Measurements from ENCODE around the gene C1GALT1C1L.

The C1GALT1C1L gene

DNA sequence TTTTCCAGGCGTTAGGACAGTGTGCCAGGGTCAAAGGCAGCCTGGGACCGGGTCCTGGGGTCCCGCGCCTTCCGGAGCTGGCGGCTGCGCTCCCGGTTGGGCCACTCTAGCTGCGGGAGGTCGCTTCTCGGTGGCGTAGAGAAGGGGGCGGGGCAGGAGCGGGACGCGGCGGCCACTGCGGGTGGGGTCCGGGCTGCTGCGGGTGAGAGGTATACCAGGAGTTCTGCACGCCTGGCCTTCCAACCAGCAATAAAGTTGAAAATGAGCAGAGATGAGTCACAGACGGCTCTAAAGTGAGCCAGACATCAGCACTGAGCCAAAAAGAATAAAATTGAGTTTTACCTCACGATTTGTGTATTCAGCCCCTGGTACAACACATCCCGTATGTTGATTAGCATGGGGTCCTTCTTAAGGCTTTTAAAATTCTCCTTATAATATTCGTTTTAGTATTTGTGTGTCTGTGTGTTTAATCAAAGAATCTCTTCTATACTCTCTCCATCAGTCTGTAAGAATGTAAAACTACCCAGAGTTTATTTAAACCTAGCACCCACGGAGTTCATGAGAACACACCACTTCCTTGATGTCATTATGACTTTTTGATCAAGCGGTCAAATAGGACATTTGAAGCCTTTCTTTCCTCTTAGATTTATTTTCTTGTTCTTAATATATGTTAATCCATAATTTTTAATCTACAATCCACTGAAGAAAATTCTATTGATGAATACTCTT, at the start of gene C1GALT1C1L:
C1GALT1C1L (minus strand) TSS at position 108 of the 729 bp plus-strand sequence; CDS start at position 1, 107 bp downstream.
- H3K36me3 ChIP-seq (ENCODE audit: control insufficient read depth, insufficient read depth, low read length) = no peaks in the 10 kb centered on the region
- H3K9me3 ChIP-seq (ENCODE audit: control insufficient read depth, insufficient read depth, low read depth, low read length) = peaks cover 6% of the 10 kb centered on the region; the same call in 1 of the 2 replicates
- no peaks in the 10 kb centered on the region for H3K4me1 ChIP-seq (ENCODE audit: control insufficient read depth, insufficient read depth, low read length)
- H3K9ac ChIP-seq (ENCODE audit: low read length) = no peak within 1 kb of the TSS
- H3K27me3 ChIP-seq (ENCODE audit: control insufficient read depth, insufficient read depth, low read length) = no peaks in the 10 kb centered on the region
- H3K4me3 ChIP-seq (ENCODE audit: low read depth, low read length) = no peak within 1 kb of the TSS; the same call in 1 of the 2 replicates
- H3K27ac ChIP-seq (ENCODE audit: low read depth, low read length) = no peak within 1 kb of the TSS

DNA sequence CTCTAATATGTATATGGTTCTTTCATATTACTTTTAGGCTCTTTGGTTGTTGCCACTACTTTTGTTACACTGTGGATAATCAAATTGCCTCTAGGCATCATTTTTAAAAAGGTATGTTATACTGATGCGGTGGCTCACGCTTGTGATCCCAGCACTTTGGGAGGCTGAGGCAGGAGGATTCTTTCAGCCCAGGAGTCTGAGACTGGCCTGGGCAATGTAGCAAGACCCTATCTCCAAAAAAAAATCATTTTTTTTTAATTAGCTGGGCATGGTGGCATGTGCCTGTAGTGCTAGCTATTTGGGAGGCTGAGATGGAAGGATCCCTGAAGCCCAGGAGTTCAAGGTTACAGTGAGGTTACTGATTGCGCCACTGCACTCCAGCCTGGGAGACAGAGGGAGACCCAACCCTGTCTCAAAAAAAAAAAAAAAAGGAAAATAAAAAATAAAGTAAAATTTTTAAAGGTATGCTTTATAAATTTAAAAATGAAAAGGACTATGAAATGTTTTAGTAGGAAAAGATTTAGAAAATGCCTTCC, 49.5 kb upstream of the C1GALT1C1L start:
- H3K27me3 ChIP-seq (ENCODE audit: control insufficient read depth, insufficient read depth, low read length) = no peaks in the 10 kb centered on the region
- no peaks in the 10 kb centered on the region for H3K9me3 ChIP-seq (ENCODE audit: control insufficient read depth, insufficient read depth, low read depth, low read length)
- no peak overlapping the region for H3K4me3 ChIP-seq (ENCODE audit: low read depth, low read length)
- no peaks in the 10 kb centered on the region for H3K36me3 ChIP-seq (ENCODE audit: control insufficient read depth, insufficient read depth, low read length)
- no peak overlapping the region for H3K9ac ChIP-seq (ENCODE audit: low read length)
- peaks cover 13% of the 10 kb centered on the region for H3K4me1 ChIP-seq (ENCODE audit: control insufficient read depth, insufficient read depth, low read length)
- no peak overlapping the region for H3K27ac ChIP-seq (ENCODE audit: low read depth, low read length)

DNA sequence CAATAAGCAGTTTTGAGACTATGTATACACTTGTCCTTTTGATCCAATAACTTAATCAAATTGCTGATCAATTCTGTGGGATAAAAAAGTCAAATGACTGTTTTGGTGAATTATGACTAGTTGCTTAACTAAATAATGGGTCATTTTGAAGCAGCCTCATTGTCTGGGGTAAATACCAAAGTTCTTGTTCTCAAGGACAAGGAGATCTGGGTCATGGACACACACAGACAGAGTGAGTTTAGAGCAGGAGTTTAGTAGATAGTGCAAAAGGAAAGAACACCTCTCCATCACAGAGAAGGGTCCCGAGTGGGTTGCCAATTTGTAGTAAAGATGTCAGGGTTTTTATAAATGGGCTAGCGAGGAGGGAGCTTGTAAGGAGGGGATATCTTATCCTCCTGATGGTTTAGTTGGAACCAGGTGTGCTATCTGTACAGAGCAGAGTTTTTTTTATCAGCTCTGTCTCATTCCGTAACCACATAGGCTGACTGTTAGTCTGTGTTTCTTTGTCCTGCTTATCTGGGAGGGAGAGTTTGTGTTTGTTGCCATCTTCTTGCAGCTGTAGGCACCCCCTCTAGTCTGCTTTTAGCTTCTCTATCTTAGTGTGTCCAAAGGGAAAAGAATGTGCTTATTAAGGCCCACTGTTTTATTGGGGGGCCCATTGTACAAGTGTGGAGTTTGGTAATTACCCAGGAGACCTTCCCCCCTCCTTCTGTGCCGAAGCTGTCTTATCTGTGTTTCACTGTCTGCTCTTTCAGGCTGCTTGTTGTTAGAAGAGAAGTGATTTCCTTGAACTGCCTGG, 48.7 kb upstream of the C1GALT1C1L start:
- Histone ChIP-seq H3K36me3 (ENCODE audit: control insufficient read depth, insufficient read depth, low read length) (no peaks in the 10 kb centered on the region), H3K27ac (ENCODE audit: low read depth, low read length) (no peak overlapping the region), H3K27me3 (ENCODE audit: control insufficient read depth, insufficient read depth, low read length) (no peaks in the 10 kb centered on the region), H3K4me1 (ENCODE audit: control insufficient read depth, insufficient read depth, low read length) (peaks cover 13% of the 10 kb centered on the region), H3K9ac (ENCODE audit: low read length) (no peak overlapping the region), H3K4me3 (ENCODE audit: low read depth, low read length) (no peak overlapping the region), H3K9me3 (ENCODE audit: control insufficient read depth, insufficient read depth, low read depth, low read length) (no peaks in the 10 kb centered on the region)

DNA sequence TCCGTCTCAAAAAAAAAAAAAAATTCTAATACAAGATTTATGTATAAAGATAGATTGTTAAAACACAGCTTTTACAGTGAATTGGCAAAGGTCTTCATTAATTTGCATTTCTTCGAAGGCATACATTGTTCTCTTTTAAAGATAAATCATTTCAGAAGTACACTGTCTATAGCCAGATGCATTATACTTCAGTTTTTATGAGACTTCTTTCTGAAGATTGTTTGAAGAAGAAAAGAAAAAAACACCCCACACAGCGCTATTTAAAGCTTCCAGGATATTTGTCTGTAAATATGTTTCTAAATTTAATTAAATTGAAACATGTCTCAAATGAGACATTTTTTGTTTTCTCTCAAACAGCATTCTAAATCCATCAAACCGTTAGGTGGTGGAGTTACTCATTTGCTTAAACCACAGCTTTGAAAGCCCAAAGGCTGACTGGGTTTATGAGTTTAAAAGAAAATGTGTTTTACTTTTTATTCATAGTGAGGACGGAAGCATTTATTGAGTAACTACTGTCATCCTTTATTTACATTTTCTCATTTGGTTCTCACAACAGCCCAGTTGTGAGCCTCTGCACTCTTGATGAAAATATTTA, 42.4 kb upstream of the C1GALT1C1L start:
- H3K9ac ChIP-seq (ENCODE audit: low read length) = no peak overlapping the region
- no peaks in the 10 kb centered on the region for H3K36me3 ChIP-seq (ENCODE audit: control insufficient read depth, insufficient read depth, low read length)
- peaks cover 15% of the 10 kb centered on the region for H3K4me1 ChIP-seq (ENCODE audit: control insufficient read depth, insufficient read depth, low read length)
- H3K9me3 ChIP-seq (ENCODE audit: control insufficient read depth, insufficient read depth, low read depth, low read length) = no peaks in the 10 kb centered on the region
- no peak overlapping the region for H3K27ac ChIP-seq (ENCODE audit: low read depth, low read length)
- H3K27me3 ChIP-seq (ENCODE audit: control insufficient read depth, insufficient read depth, low read length) = no peaks in the 10 kb centered on the region
- no peak overlapping the region for H3K4me3 ChIP-seq (ENCODE audit: low read depth, low read length)

- Histone ChIP-seq H3K4me1 (ENCODE audit: control insufficient read depth, insufficient read depth, low read length) (peaks cover 15% of the 10 kb centered on the region), H3K4me3 (ENCODE audit: low read depth, low read length) (no peak overlapping the region), H3K27ac (ENCODE audit: low read depth, low read length) (no peak overlapping the region)
These were observed 41.1 kb upstream of the C1GALT1C1L start for GRCh38 chr2:43717322-43717721.

GRCh38 chr2:43715300-43716098, 39.3 kb upstream of the C1GALT1C1L start:
- H3K9ac ChIP-seq (ENCODE audit: low read length) = no peak overlapping the region

More at GRCh38 chr2:43717322-43717721, 41.1 kb upstream of the C1GALT1C1L start:
- Histone ChIP-seq H3K9ac (ENCODE audit: low read length) (no peak overlapping the region), H3K27me3 (ENCODE audit: control insufficient read depth, insufficient read depth, low read length) (no peaks in the 10 kb centered on the region), H3K9me3 (ENCODE audit: control insufficient read depth, insufficient read depth, low read depth, low read length) (no peaks in the 10 kb centered on the region), H3K36me3 (ENCODE audit: control insufficient read depth, insufficient read depth, low read length) (no peaks in the 10 kb centered on the region)

DNA sequence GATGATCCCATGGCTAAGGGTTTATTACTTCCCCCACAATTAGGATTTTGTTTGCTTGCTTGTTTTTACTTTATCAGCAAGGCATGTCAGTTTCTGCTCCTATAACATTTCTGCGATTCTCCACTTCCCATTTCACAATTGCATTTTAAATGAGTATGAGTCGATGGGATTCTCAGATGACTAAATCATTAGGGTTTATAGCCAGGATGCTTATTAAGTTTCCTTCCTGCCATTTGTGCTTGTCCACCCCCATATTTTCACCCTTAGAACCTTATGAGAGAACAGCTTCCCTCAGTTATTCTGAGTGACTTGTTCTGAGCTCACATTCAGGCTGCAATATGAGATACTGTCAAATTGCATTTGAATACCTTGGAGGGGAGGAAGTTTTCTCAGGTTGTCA, 37.9 kb upstream of the C1GALT1C1L start:
- H3K9ac ChIP-seq (ENCODE audit: low read length) = no peak overlapping the region
- H3K27me3 ChIP-seq (ENCODE audit: control insufficient read depth, insufficient read depth, low read length) = no peaks in the 10 kb centered on the region
- H3K9me3 ChIP-seq (ENCODE audit: control insufficient read depth, insufficient read depth, low read depth, low read length) = no peaks in the 10 kb centered on the region
- H3K36me3 ChIP-seq (ENCODE audit: control insufficient read depth, insufficient read depth, low read length) = no peaks in the 10 kb centered on the region
- no peak overlapping the region for H3K27ac ChIP-seq (ENCODE audit: low read depth, low read length)
- no peak overlapping the region for H3K4me3 ChIP-seq (ENCODE audit: low read depth, low read length)
- peaks cover 15% of the 10 kb centered on the region for H3K4me1 ChIP-seq (ENCODE audit: control insufficient read depth, insufficient read depth, low read length)

More at GRCh38 chr2:43715300-43716098, 39.3 kb upstream of the C1GALT1C1L start:
- Histone ChIP-seq H3K4me3 (ENCODE audit: low read depth, low read length) (no peak overlapping the region), H3K27me3 (ENCODE audit: control insufficient read depth, insufficient read depth, low read length) (no peaks in the 10 kb centered on the region), H3K4me1 (ENCODE audit: control insufficient read depth, insufficient read depth, low read length) (peaks cover 15% of the 10 kb centered on the region), H3K27ac (ENCODE audit: low read depth, low read length) (no peak overlapping the region), H3K36me3 (ENCODE audit: control insufficient read depth, insufficient read depth, low read length) (no peaks in the 10 kb centered on the region), H3K9me3 (ENCODE audit: control insufficient read depth, insufficient read depth, low read depth, low read length) (no peaks in the 10 kb centered on the region)

DNA sequence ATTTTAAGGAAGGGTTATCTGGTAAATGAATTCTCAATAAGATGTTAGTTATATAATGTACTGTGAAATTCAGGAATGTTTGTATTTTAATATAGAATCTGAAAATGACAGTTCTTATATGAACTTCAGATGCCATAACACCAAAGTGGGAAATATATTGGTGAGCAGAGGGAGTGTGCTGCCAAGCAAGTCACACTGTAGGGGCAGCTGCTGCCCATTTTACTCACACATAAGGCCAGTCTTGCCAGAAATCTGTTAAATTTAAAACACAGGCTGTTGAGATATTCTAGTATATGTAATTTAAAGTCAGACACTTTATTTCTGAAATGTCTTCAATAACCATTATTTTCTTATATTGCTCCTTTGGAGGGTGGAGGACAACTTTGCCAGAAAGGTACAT, 34.6 kb upstream of the C1GALT1C1L start:
- H3K9ac ChIP-seq (ENCODE audit: low read length) = no peak overlapping the region
- H3K27ac ChIP-seq (ENCODE audit: low read depth, low read length) = no peak overlapping the region
- H3K4me3 ChIP-seq (ENCODE audit: low read depth, low read length) = no peak overlapping the region
- H3K9me3 ChIP-seq (ENCODE audit: control insufficient read depth, insufficient read depth, low read depth, low read length) = no peaks in the 10 kb centered on the region
- H3K36me3 ChIP-seq (ENCODE audit: control insufficient read depth, insufficient read depth, low read length) = no peaks in the 10 kb centered on the region
- no peaks in the 10 kb centered on the region for H3K27me3 ChIP-seq (ENCODE audit: control insufficient read depth, insufficient read depth, low read length)
- H3K4me1 ChIP-seq (ENCODE audit: control insufficient read depth, insufficient read depth, low read length) = peaks cover 13% of the 10 kb centered on the region

DNA sequence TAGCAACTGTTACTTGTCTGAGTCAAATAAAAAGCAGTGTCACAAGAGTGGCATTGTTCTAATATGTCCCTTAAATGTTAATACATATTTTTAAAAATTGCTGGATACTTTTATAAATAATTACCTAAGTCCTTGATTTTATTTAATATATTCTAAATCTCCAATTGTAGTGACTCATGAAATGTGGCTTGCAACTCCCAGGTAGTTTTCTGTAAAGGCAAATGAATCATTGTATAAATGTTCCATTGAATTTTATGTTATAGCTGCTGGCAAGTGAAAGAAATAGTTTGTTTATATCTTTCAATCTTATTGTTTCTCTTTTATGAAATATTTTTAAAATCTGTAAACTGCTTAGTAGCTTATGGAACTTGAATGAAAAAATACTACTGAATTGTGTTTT, 32.7 kb upstream of the C1GALT1C1L start:
- H3K9me3 ChIP-seq (ENCODE audit: control insufficient read depth, insufficient read depth, low read depth, low read length) = no peaks in the 10 kb centered on the region
- no peaks in the 10 kb centered on the region for H3K27me3 ChIP-seq (ENCODE audit: control insufficient read depth, insufficient read depth, low read length)

DNA sequence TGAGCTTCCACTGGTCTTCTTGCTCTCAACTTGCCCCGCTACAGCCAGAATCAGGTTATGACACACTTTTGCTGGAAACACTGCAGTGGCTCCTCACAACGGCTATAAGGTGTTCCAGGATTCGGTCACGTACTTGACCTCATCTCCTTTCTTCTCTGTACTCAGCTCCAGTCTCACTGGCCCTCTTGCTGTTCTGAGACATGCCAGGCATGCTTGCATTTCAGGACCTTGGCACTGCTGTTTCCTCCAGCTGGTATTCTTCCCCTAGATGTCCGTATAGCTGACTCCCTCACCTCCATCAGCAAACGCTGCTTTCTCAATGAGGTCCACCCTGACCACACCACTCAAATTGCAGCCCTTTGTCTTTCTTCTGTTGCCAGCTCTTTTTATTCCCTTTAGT, 31.9 kb upstream of the C1GALT1C1L start:
- H3K9me3 ChIP-seq (ENCODE audit: control insufficient read depth, insufficient read depth, low read depth, low read length) = no peaks in the 10 kb centered on the region
- no peak overlapping the region for H3K9ac ChIP-seq (ENCODE audit: low read length)
- no peaks in the 10 kb centered on the region for H3K4me1 ChIP-seq (ENCODE audit: control insufficient read depth, insufficient read depth, low read length)
- H3K27me3 ChIP-seq (ENCODE audit: control insufficient read depth, insufficient read depth, low read length) = no peaks in the 10 kb centered on the region
- H3K4me3 ChIP-seq (ENCODE audit: low read depth, low read length) = no peak overlapping the region
- H3K27ac ChIP-seq (ENCODE audit: low read depth, low read length) = no peak overlapping the region
- H3K36me3 ChIP-seq (ENCODE audit: control insufficient read depth, insufficient read depth, low read length) = no peaks in the 10 kb centered on the region

More for the DNA sequence above, 32.7 kb upstream of the C1GALT1C1L start:
- Histone ChIP-seq H3K9ac (ENCODE audit: low read length) (no peak overlapping the region), H3K36me3 (ENCODE audit: control insufficient read depth, insufficient read depth, low read length) (no peaks in the 10 kb centered on the region), H3K4me3 (ENCODE audit: low read depth, low read length) (no peak overlapping the region), H3K27ac (ENCODE audit: low read depth, low read length) (no peak overlapping the region), H3K4me1 (ENCODE audit: control insufficient read depth, insufficient read depth, low read length) (0 out of 2 replicates have a peak, but pooled peaks cover under 1% of the 10 kb centered on the region)

Measured in HUES6 (cell line).